Mesodermal cell (in vitro differentiated cells): Measurements from ENCODE around the gene PTGES2.

ENCODE experiments used
- H3K27ac ChIP-seq: 2 replicates; pipeline ENCODE4 v1.7.0; 2013; ENCODE audit warnings: mild to moderate bottlenecking, low read depth, low read length, moderate library complexity; ENCODE audit not compliant: severe bottlenecking
- H3K36me3 ChIP-seq: 2 replicates; pipeline ENCODE4 v1.7.1; 2013; ENCODE audit warnings: mild to moderate bottlenecking, low read length, moderate library complexity; ENCODE audit not compliant: control insufficient read depth, insufficient read depth
- H3K4me1 ChIP-seq: one replicate; pipeline ENCODE4 v1.7.1; 2013; ENCODE audit warnings: mild to moderate bottlenecking, low read length; ENCODE audit not compliant: insufficient read depth, control insufficient read depth, poor library complexity, severe bottlenecking
- H3K4me3 ChIP-seq: 2 replicates; pipeline ENCODE4 v1.7.0; 2013; ENCODE audit warnings: low read length, control low read depth, mild to moderate bottlenecking; ENCODE audit not compliant: insufficient read depth, poor library complexity, severe bottlenecking; ENCODE audit errors: extremely low read depth
- H3K9me3 ChIP-seq: 2 replicates; pipeline ENCODE4 v1.7.1; 2013; ENCODE audit warnings: mild to moderate bottlenecking, low read length, moderate library complexity; ENCODE audit not compliant: control insufficient read depth
- WGBS, 2 experiments: methylation state at CpG; one replicate each; pipeline ENCODE4 v1.1.5; 2013; ENCODE audit warnings: missing lambda C conversion rate in 2 of 2; ENCODE audit not compliant: insufficient coverage in 2 of 2; 5-methylcytosine and 5-hydroxymethylcytosine counted together

Gene PTGES2

GRCh38 chr9:128106940-128107467 lies 20.5 kb downstream of the PTGES2 start:
- Histone ChIP-seq H3K4me1 (peaks cover 4% of the 10 kb centered on the region), H3K4me3 (no peak overlapping the region), H3K27ac (no peak overlapping the region), H3K36me3 (peaks cover 70% of the 10 kb centered on the region), H3K9me3 (no peaks in the 10 kb centered on the region)
- WGBS, 2 experiments, result 96% methylated on average over 21 to 23 of the region's 23 CpGs

GRCh38 chr9:128106181-128106939 lies 21.2 kb downstream of the PTGES2 start:
- Histone ChIP-seq H3K36me3 (peaks cover 76% of the 10 kb centered on the region), H3K4me1 (peaks cover 4% of the 10 kb centered on the region), H3K9me3 (no peaks in the 10 kb centered on the region), H3K27ac (no peak overlapping the region), H3K4me3 (no peak overlapping the region)
- WGBS, 2 experiments, result 98 to 99% methylated on average over 21 to 23 of the region's 23 CpGs

- 91 to 97% methylated on average over 18 to 19 of the region's 21 CpGs for WGBS, 2 experiments
- H3K36me3 ChIP-seq, result peaks cover 83% of the 10 kb centered on the region
- no peak overlapping the region for H3K4me3 ChIP-seq
- H3K9me3 ChIP-seq, result no peaks in the 10 kb centered on the region
- peaks cover 6% of the 10 kb centered on the region for H3K4me1 ChIP-seq
- H3K27ac ChIP-seq, result no peak overlapping the region
Observed at GRCh38 chr9:128105538-128106175, 21.9 kb downstream of the PTGES2 start.

- Histone ChIP-seq H3K4me1 (peaks cover 20% of the 10 kb centered on the region), H3K27ac (no peak overlapping the region), H3K36me3 (peaks cover 81% of the 10 kb centered on the region), H3K9me3 (no peaks in the 10 kb centered on the region), H3K4me3 (no peak overlapping the region)
- WGBS, 2 experiments, result 90 to 97% methylated on average over 6 of the region's 6 CpGs
Observed at GRCh38 chr9:128104171-128104618, 23.3 kb downstream of the PTGES2 start.

DNA sequence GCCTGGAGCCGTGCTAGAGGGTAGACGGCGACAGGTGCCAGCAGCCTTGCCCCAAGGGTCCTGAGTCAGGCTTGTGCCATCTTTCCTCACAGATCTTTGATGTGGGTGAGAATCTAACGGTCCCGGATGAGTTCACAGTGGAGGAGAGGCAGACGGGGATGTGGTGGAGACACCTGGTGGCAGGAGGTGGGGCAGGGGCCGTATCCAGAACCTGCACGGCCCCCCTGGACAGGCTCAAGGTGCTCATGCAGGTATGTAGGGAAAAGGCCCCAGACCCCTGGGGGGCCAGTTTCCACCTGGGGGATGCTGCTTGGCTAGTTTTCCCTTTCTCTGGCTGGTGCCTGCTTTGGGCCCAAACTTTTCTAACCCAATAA lies 24.0 kb downstream of the PTGES2 start:
- 90 to 94% methylated on average over 5 to 6 of the region's 8 CpGs for WGBS, 2 experiments
- Histone ChIP-seq H3K27ac (no peak overlapping the region), H3K4me3 (no peak overlapping the region), H3K36me3 (peaks cover 75% of the 10 kb centered on the region), H3K9me3 (no peaks in the 10 kb centered on the region), H3K4me1 (peaks cover 20% of the 10 kb centered on the region)

DNA sequence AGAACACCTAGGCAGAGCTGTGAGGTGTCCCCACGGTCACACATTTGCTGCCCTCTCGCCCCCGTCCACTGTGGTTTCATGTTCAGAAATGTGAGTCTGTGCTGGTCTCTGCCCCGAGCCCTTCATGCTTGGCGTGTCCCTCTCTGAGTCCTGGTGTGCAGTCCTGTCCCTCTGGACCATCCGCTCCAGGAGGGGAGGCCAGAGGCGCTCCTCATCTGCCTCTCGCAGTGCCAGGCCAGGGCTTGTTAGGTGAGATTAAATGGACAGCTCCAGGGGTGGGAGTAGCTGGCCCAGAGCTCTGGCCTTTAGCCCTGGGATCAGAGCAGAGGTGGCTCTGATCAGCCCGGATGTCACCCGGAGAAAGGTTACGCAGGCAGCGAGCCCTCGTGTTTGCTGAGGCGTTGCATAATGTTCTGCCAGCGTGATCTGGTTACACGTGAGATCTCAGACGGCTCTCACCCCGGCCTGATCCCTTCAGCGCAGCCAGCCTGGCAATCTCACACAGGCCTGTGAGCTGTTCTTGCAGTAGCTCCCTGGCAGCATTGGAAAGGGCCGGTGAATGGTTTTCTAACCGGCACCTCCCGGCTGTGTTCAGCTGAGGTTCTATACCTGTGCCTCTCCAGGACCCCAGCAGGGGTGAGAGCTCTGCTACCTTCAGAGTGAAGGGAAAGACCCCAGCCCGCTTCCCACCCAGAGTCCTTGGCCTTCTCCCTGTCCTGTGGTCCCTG lies 24.5 kb downstream of the PTGES2 start:
- WGBS, 2 experiments, result 96 to 99% methylated on average over 22 to 23 of the region's 23 CpGs
- no peaks in the 10 kb centered on the region for H3K9me3 ChIP-seq
- H3K27ac ChIP-seq, result no peak overlapping the region
- peaks cover 21% of the 10 kb centered on the region for H3K4me1 ChIP-seq
- H3K36me3 ChIP-seq, result peaks cover 70% of the 10 kb centered on the region
- H3K4me3 ChIP-seq, result no peak overlapping the region

GRCh38 chr9:128102196-128102595 lies 25.3 kb downstream of the PTGES2 start:
- WGBS, 2 experiments, result 95 to 98% methylated on average over 10 to 13 of the region's 13 CpGs
- Histone ChIP-seq H3K4me1 (peaks cover 27% of the 10 kb centered on the region), H3K27ac (no peak overlapping the region), H3K36me3 (peaks cover 62% of the 10 kb centered on the region), H3K9me3 (no peaks in the 10 kb centered on the region), H3K4me3 (no peak overlapping the region)

- Histone ChIP-seq H3K4me3 (no peak overlapping the region), H3K27ac (no peak overlapping the region), H3K36me3 (peaks cover 57% of the 10 kb centered on the region), H3K4me1 (peaks cover 28% of the 10 kb centered on the region), H3K9me3 (no peaks in the 10 kb centered on the region)
- 94 to 97% methylated on average over 20 of the region's 20 CpGs for WGBS, 2 experiments
Observed at GRCh38 chr9:128101690-128102089, 25.8 kb downstream of the PTGES2 start.

GRCh38 chr9:128101231-128101661 lies 26.3 kb downstream of the PTGES2 start:
- no peak overlapping the region for H3K27ac ChIP-seq
- 88 to 96% methylated on average over 11 to 12 of the region's 12 CpGs for WGBS, 2 experiments

GRCh38 chr9:128100581-128100980 lies 26.9 kb downstream of the PTGES2 start:
- Histone ChIP-seq H3K9me3 (no peaks in the 10 kb centered on the region), H3K4me1 (peaks cover 33% of the 10 kb centered on the region), H3K36me3 (peaks cover 46% of the 10 kb centered on the region), H3K4me3 (no peak overlapping the region), H3K27ac (no peak overlapping the region)
- WGBS, 2 experiments, result 91 to 98% methylated on average over 9 to 10 of the region's 10 CpGs

More at GRCh38 chr9:128101231-128101661, 26.3 kb downstream of the PTGES2 start:
- Histone ChIP-seq H3K9me3 (no peaks in the 10 kb centered on the region), H3K4me3 (no peak overlapping the region), H3K36me3 (peaks cover 53% of the 10 kb centered on the region), H3K4me1 (peaks cover 33% of the 10 kb centered on the region)
